ENCODE results near the gene ADGRD1.
"Not testable (repeated sequence)": the region's sequence is repeated elsewhere in the genome, so short reads cannot be mapped to it uniquely, and the experiment has no call there.

The ADGRD1 gene

DNA sequence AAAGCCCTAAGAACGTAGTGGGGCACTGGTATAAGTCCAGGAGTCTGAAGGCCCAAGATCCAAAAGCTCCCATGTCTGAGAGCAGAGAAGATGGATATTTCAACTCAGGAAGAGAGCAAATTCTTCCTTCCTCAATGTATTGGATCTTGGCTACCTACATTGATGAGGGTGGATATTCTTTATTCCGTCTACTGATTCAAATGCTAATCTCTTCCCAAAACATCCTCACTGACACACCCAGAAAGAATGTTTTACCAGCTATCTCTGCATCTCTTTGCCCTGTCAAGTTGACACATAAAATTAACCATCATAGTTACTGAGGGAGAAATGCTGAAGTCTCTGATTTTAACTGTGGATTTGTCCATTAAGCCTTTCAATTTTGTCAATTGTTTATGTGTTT lies 16.6 kb upstream of the ADGRD1 start:
- DNase-seq (ENCODE audit: low read depth in 2 of 2): no peak
- H3K4me3 ChIP-seq (replicated peaks in 1 of 2; ENCODE audit: low read depth in 2 of 2, low read length in 2 of 2): no peak overlapping the region
- TF ChIP-seq, protein P1, sequence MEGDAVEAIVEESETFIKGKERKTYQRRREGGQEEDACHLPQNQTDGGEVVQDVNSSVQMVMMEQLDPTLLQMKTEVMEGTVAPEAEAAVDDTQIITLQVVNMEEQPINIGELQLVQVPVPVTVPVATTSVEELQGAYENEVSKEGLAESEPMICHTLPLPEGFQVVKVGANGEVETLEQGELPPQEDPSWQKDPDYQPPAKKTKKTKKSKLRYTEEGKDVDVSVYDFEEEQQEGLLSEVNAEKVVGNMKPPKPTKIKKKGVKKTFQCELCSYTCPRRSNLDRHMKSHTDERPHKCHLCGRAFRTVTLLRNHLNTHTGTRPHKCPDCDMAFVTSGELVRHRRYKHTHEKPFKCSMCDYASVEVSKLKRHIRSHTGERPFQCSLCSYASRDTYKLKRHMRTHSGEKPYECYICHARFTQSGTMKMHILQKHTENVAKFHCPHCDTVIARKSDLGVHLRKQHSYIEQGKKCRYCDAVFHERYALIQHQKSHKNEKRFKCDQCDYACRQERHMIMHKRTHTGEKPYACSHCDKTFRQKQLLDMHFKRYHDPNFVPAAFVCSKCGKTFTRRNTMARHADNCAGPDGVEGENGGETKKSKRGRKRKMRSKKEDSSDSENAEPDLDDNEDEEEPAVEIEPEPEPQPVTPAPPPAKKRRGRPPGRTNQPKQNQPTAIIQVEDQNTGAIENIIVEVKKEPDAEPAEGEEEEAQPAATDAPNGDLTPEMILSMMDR (IDR thresholded peaks at IDR 0.05; ENCODE audit: low read depth, low read length): no peak

DNA sequence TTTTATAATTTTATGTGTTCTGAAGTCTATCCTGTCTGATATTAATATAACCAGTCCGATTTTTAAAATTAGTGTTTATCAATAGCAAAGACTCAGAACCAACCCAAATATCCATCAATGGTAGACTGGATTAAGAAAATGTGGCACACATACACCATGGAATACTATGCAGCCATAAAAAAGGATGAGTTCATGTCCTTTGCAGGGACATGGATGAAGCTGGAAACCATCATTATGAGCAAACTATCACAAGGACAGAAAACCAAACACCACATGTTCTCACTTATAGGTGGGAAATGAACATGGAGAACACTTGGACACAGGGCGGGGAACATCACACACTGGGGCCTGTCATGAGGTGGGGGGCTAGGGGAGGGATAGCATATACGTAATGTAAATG lies 16.2 kb upstream of the ADGRD1 start:
- H3K4me3 ChIP-seq (replicated peaks in 1 of 2; ENCODE audit: low read depth in 2 of 2, low read length in 2 of 2); DNase-seq (ENCODE audit: low read depth in 2 of 2): not testable (repeated sequence)

DNA sequence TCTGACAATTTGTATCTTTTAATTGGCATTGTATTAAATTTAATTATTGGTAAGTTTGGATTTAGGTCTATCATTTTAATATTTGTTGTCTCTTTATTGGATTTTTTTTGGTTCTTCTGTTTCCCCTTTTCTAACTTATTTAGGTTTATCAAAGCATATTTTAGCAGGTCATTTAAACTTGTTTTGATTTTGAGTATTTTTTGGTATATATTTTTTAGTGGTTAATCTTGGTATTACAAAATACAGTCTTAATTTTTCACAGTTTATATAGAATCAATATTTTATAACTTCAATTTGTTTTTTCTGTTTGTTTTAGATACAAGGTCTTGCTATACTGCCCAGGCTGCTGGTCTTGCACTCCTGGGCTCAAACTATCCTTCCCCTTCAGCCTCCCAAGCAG lies 15.5 kb upstream of the ADGRD1 start:
- H3K4me3 ChIP-seq (replicated peaks in 1 of 2; ENCODE audit: low read depth in 2 of 2, low read length in 2 of 2): no peak overlapping the region
- no peak for DNase-seq (ENCODE audit: low read depth in 2 of 2)
- TF ChIP-seq, protein P1 (IDR thresholded peaks at IDR 0.05; ENCODE audit: low read depth, low read length): no peak

DNA sequence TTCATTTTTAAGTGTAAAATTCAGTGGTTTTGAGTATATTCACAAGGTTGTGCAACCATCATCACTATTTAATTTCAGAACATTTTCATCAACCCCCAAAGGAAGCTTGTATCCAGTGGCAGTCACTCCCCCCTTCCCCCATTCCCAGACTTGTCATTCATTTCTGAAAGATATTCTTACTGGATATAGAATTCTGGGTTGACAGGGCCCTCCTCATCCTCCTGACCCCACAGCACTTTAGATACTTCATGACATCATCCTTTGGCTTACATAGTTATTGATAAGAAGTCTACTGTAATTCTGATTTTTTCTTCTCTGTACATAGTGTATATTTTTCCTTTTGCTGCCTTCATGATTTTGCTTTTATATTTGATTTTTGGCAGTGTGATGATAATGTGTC lies 8.8 kb upstream of the ADGRD1 start:
- TF ChIP-seq, protein P1 (IDR thresholded peaks at IDR 0.05; ENCODE audit: low read depth, low read length): no peak
- no peak for DNase-seq (ENCODE audit: low read depth in 2 of 2)
- no peak overlapping the region for H3K4me3 ChIP-seq (replicated peaks in 1 of 2; ENCODE audit: low read depth in 2 of 2, low read length in 2 of 2)

DNA sequence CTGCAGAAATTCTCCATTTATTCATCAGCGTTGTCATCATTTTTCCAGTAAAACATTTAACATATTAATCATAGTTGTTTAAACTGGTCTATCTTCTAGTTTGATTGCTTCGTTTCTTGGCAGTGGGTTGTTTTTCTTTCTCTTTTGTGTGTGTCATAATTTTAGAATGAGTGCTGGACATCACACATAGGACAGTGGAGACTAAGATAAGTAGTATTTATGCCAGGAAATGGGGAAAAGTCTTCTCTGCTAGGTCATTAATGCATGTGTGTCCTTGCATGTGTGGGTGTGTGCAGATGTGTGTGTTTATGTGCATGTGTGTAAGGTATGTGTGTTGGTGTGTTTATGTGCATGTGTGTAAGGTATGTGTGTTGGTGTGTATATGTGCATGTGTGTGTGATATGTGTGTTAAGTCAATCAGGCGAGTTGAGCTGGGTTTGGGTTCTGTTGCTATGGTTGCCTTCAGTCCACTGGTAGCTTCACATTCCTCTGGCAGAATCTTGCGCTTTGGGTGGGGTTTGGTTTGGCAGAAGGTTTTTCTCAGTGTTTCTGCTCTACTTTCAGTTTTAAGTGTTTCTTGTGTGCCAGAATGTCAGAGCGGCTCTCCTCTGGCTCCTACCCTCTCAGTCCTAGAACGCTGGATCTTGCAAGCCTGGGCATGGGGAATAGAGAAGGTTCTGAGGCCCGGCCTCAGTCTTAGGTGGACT lies 7.8 kb upstream of the ADGRD1 start:
- peak; percentile 8 to 79 for DNase-seq (ENCODE audit: low read depth in 2 of 2)
- H3K4me3 ChIP-seq (replicated peaks in 1 of 2; ENCODE audit: low read depth in 2 of 2, low read length in 2 of 2): no peak overlapping the region
- TF ChIP-seq, protein P1 (IDR thresholded peaks at IDR 0.05; ENCODE audit: low read depth, low read length): no peak

DNA sequence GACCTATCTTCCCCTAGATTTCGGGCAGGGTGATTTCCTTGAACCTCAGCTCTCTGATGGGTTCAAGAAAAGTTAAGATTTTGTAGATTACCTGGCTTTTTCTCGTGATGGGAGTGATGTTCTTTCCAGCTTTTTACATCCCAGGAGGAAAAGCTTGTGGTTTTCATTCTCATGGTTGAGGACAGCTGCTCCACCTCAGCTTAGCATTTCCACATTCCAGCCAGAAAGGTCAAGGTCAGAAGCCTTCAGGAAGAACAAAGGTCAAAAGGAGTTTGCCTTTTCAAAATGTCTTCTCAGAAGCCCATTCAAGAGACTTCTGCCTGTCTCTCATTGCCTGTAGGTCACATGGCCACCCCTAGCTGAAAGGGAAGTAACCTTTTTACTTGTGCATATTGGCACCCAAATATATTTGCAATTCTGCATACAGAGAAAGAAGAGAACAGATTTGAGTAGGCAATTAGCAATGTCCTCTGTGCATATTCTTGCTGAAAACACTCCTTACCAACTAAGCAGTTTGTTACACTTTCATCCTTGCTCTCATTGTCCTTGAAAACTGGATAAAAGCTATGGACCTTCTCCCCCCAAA lies 6.6 kb upstream of the ADGRD1 start:
- DNase-seq (ENCODE audit: low read depth in 2 of 2): peak in 1 of 2 donors; percentile 18
- TF ChIP-seq, protein P1 (IDR thresholded peaks at IDR 0.05; ENCODE audit: low read depth, low read length): no peak
- no peak overlapping the region for H3K4me3 ChIP-seq (replicated peaks in 1 of 2; ENCODE audit: low read depth in 2 of 2, low read length in 2 of 2)

DNA sequence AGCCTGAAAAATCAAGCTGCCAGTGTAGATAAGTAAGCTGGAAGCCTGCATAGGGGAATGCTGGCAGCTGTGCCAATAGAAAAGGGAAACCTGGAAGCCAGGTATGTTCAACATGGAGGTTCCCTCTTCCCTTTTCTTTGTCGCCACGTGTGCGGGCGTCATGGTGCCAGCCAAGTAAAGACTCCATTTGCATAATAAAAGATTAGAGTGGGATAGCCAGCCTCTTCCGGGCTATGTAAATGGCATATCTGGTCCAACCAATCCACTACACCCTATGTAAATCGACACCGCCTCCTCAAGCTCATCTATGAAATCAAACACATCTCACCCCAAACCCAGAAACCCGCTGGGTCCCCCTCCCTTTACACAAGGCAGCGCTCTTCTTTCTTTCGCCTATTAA lies 5.6 kb upstream of the ADGRD1 start:
- TF ChIP-seq, protein P1 (IDR thresholded peaks at IDR 0.05; ENCODE audit: low read depth, low read length): no peak
- DNase-seq (ENCODE audit: low read depth in 2 of 2): no peak
- no peak overlapping the region for H3K4me3 ChIP-seq (replicated peaks in 1 of 2; ENCODE audit: low read depth in 2 of 2, low read length in 2 of 2)

Data from cardiac fibroblast (primary cell).